Stimulated activated CD8-positive, alpha-beta memory T cell treated with anti-CD3 and anti-CD28 coated beads, Interleukin-2, amount 100 ng/mL, for 48 hours (primary cell): Measurements from ENCODE around the gene HPS1.

Experiments
- DNase-seq, 2 donors: peaks; one replicate each; pipeline ENCODE4 v3.0.0-alpha.2; 2020; ENCODE audit warnings: low read depth in 2 of 2

Gene HPS1

DNA sequence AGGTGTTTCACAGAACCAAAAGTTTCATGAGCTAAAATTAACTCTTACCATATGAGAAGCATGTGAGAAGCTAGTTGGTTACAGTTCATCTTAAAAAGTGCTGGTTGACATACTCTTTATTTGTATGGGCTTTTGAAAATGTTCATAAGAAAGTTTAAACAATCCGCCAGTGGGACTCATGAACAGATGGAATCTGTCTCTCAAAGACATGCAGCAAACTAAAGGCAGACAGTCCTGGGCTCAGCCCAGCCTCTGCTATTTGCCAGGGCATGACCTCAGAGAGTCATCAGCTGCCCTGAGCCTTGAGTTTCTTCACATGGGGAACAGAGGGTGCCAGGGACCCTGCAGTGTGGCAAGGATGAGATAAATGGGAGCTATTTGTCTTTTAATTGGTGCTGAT, 35.0 kb downstream of the HPS1 start:
- DNase-seq, result no peak

- DNase-seq, result no peak
Observed at GRCh38 chr10:98411166-98411565, 35.6 kb downstream of the HPS1 start.

- DNase-seq, result no peak
Observed at GRCh38 chr10:98410759-98411158, 36.0 kb downstream of the HPS1 start.

- no peak for DNase-seq
Observed at GRCh38 chr10:98410135-98410743, 36.5 kb downstream of the HPS1 start.

GRCh38 chr10:98408799-98409198, 37.9 kb downstream of the HPS1 start:
- no peak for DNase-seq

- no peak for DNase-seq
Observed at GRCh38 chr10:98407744-98408241, 38.9 kb downstream of the HPS1 start.

DNA sequence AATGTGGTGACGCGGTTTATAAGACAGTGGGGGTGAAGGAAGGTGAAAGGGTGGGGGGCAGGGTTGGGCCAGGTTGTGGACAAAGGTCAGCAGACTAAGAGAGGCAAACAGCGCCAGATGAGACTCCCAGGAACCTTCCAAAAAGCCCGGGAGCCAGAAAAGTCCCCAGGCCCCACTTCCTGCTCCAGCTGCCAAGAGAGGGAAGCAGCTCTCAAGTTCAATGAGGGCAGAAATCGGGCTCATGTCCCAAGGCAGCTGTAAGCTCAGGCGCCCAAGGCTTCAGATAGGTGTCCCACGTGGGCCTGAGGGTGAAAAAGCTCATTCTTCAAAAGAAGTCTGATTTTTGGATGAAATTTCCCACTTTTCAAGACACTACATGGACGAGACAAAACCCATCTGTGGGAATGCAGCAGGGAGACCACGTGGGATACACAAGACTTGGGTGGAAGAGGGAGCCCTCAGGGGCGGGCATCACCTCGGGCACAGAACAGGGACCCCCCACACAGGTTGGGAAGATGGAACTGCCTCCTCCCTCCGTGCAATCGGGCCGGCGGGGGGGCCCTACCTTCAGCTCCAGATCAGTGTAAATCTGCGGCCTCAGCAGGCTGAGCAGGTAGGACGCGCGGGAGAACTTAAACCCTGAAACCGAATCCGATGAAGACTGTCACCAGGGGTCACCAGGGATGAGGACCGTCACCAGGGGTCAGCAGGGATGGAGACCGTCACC, 39.6 kb downstream of the HPS1 start:
- DNase-seq, result no peak

DNA sequence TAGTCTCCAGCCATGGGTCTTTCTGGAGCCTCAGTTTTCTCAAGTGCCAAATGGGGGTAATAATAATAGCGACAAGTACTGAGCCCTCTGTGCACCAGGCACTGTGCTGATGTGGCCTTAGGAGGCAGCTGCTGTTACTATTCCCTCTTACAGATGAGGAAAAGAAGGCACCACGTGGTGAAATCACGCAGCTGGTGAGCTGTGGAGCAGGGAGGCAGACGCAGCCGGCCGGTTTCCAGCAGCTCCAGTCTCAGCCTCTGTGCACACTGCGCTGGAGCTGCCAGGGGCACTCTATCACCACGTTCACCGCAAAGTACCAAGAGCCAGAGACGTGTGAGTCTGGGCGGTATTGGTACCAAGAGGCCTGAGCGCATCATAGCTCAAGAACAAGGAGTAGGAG, 41.3 kb downstream of the HPS1 start:
- DNase-seq, result no peak

GRCh38 chr10:98404571-98405359, 42.0 kb downstream of the HPS1 start:
- DNase-seq, result peak in 1 of 2 donors; percentile 6

GRCh38 chr10:98403812-98404504, 42.8 kb downstream of the HPS1 start:
- no peak for DNase-seq

GRCh38 chr10:98402931-98403718, 43.6 kb downstream of the HPS1 start:
- DNase-seq, result no peak

DNA sequence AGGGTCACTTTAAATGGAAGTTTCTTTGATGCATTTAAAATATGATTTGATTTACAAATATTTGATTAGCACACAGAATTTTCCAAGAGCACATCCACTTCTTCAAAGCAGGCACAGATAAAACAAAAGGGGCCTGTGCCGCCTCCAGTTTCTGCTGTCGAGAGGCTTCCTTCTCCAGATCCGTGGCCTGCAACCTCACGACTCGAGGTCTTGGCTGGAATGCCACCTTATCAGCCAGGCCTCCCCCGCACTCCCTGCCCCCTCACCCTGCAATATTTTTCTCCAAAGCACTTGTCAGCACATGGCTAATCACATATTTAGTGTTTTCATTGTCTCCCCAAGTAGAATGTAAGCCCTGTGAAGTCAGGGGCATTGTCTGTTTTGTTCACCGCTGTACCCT, 44.3 kb downstream of the HPS1 start:
- no peak for DNase-seq

GRCh38 chr10:98400482-98400881, 46.3 kb downstream of the HPS1 start:
- DNase-seq, result no peak

DNA sequence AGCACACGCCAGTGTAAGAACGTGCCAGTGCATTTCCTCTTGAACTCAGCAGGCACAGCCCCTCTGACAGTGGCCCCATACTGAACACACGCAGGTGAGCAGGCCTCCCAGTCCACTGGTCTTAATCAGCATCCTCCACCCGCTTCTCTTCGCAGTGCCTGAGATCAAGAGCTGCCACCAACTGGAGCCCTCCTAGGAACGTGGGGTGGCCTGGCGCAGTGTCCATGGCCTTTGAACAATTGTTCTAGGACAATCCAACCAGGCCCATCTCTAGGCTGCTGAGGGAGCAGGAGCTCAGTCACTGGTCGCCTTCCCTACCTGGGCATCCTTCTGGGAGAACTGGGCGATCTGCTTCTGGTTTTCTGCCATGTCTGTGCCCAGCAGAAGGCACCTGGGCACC, 47.0 kb downstream of the HPS1 start:
- no peak for DNase-seq

DNA sequence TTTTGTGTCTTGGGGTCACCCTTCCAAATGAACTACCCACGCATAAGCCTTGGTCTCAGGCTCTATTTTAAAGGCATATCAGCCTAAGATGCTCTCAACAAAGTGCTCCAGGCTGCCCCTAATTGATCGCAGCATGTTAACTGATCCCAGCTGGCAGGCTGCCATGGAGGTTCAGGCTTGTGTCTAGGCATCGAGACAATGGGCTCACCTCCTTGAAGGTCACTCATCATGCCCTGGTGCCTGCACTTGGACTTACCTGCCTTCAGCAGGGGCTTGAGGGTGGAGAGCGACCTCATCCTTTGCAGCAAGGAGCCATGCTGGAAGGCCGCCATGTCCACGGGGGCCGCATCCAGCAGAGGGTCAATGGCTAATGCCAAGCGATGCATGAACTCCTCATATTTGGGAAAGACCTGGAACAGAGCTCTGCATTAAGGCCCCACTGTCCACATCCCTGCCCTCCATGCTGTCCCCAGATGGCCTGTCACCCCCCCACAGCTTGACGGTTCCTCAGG, 49.6 kb downstream of the HPS1 start:
- DNase-seq, result no peak

DNA sequence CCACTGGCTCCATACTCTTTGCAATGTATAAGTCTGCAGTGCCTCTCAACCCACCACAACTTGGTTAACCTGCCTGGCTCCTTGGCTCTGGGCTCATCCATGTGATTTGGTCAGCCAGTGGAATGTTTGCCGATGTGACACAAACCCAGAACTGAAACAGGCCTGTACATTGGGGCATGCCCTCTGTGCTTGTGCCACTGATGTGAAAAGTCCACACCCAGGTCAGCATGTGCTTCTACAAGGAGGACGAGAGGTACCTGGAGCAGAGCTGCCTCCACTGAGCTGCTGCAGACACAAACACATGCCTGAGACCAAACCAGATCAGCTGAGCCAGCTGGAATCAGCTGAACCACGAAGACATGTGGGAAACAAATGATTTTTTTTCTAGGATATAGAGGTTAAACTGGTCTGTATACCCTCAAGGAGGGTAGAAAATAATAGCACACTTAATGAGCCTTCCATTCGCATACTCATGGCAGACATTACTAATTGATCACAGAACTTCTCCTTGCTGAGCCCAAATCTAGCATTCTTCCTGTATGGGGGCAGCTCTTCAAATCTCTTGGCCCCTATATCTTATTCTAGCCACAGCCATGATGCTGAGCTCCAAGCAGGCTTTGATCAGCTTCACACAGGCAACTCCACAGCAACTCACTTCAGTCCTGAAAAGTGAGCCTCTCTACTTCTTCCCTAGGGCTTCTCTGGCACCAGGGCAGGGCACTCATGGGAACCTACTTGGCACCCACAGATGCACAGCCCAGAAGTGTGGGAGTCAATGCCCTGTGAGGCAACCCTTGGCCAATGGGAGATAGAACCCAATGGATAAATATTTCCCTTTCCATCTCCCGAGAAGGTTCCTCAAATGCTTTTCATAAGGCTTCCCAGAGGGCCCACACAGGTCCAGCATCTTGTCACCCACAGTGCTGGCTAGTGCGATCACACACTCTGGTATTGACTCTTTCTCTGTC, 50.4 kb downstream of the HPS1 start:
- DNase-seq, result no peak

- no peak for DNase-seq
Observed at GRCh38 chr10:98394851-98395440, 51.8 kb downstream of the HPS1 start.

GRCh38 chr10:98391578-98391991, 55.1 kb downstream of the HPS1 start:
- no peak for DNase-seq

GRCh38 chr10:98391065-98391464, 55.7 kb downstream of the HPS1 start:
- DNase-seq, result no peak
